Natural killer cell (primary cell): ENCODE measurements around the gene FGGY. TPM values are rescaled to one million over a fixed set of nuclear protein-coding genes. Genes with fewer than 3 reads are reported as not detected.

Experiments used
- ATAC-seq, 3 donors: fragments of 150-1000 bp in 2 of 3; fragments of 200-7000 bp in 1 of 3; cut with Tn5 transposase; 1 replicate in 1 of 3; 2 replicates in 2 of 3; pipeline ENCODE4 v1.10.0; 2021; ENCODE audit warnings: mild to moderate bottlenecking in 2 of 3, moderate library complexity in 2 of 3
- DNase-seq, 2 donors: peaks; one replicate each; pipeline versions ENCODE4 v3.0.0 to v3.0.0-alpha.2; 2013 to 2021; ENCODE audit warnings: mixed read lengths in 1 of 2
- H3K27ac ChIP-seq: one replicate; pipeline ENCODE4 v1.5.1; 2013; ENCODE audit warnings: mild to moderate bottlenecking, low read length
- H3K27me3 ChIP-seq: one replicate; pipeline ENCODE4 v1.6.1; 2013; ENCODE audit warnings: low read length; ENCODE audit not compliant: control insufficient read depth, insufficient read depth
- H3K36me3 ChIP-seq: one replicate; pipeline ENCODE4 v1.6.1; 2013; ENCODE audit warnings: low read length; ENCODE audit not compliant: control insufficient read depth, insufficient read depth
- H3K4me1 ChIP-seq: one replicate; pipeline ENCODE4 v1.6.1; 2013; ENCODE audit warnings: low read length; ENCODE audit not compliant: control insufficient read depth, insufficient read depth
- H3K4me3 ChIP-seq: one replicate; pipeline ENCODE4 v1.5.1; 2013; ENCODE audit warnings: low read length
- H3K9me3 ChIP-seq: one replicate; pipeline ENCODE4 v1.6.1; 2013; ENCODE audit warnings: low read length; ENCODE audit not compliant: control insufficient read depth, insufficient read depth
- H3K27ac Mint-ChIP-seq, 2 donors: one replicate each; pipeline ENCODE4 v1.8.0; 2022; ENCODE audit warnings: mild to moderate bottlenecking in 2 of 2, mixed read lengths in 2 of 2, moderate library complexity in 1 of 2
- H3K27me3 Mint-ChIP-seq, 2 donors: one replicate each; pipeline ENCODE4 v1.8.0; 2022; ENCODE audit warnings: low read depth in 2 of 2, mixed read lengths in 2 of 2
- H3K36me3 Mint-ChIP-seq: one replicate; pipeline ENCODE4 v1.8.0; 2022; ENCODE audit warnings: mixed read lengths
- H3K4me1 Mint-ChIP-seq, 2 donors: one replicate each; pipeline ENCODE4 v1.8.0; 2022; ENCODE audit warnings: mixed read lengths in 2 of 2
- H3K4me3 Mint-ChIP-seq: one replicate; pipeline ENCODE4 v1.8.0; 2022; ENCODE audit warnings: mild to moderate bottlenecking, moderate library complexity, mixed read lengths
- H3K9me3 Mint-ChIP-seq, 2 donors: one replicate each; pipeline ENCODE4 v1.8.0; 2022; ENCODE audit warnings: mixed read lengths in 2 of 2
- WGBS: methylation state at CpG from one replicate; pipeline ENCODE4 v1.1.7; 2013; ENCODE audit warnings: missing lambda C conversion rate; ENCODE audit not compliant: insufficient coverage; 5-methylcytosine and 5-hydroxymethylcytosine counted together
- intact Hi-C: fragments of 100-400 bp; cut with micrococcal nuclease; formaldehyde crosslinking; loops from one replicate; pipeline ENCODE4 v1.14.2; 2022
- total RNA-seq, 4 donors: library from RNA; stranded (reverse); fragments of 120-200 nt in 1 of 4; gene quantifications; one replicate each; pipeline versions ENCODE4 v1.2.3 to v1.2.4, GENCODE V29; 2013 to 2022
- TF ChIP-seq, protein P1 (sequence below): fragments of 200-600 bp; IDR thresholded peaks from one replicate; pipeline ENCODE4 v1.8.0; 2022; ENCODE audit warnings: antibody characterized with exemption

FGGY gene
- total RNA-seq, 3 donors from 2014 or later (not counting 1 experiment from before 2014, with no cell fraction given) = 21.8 to 31.5 (median 21.8) TPM

DNA sequence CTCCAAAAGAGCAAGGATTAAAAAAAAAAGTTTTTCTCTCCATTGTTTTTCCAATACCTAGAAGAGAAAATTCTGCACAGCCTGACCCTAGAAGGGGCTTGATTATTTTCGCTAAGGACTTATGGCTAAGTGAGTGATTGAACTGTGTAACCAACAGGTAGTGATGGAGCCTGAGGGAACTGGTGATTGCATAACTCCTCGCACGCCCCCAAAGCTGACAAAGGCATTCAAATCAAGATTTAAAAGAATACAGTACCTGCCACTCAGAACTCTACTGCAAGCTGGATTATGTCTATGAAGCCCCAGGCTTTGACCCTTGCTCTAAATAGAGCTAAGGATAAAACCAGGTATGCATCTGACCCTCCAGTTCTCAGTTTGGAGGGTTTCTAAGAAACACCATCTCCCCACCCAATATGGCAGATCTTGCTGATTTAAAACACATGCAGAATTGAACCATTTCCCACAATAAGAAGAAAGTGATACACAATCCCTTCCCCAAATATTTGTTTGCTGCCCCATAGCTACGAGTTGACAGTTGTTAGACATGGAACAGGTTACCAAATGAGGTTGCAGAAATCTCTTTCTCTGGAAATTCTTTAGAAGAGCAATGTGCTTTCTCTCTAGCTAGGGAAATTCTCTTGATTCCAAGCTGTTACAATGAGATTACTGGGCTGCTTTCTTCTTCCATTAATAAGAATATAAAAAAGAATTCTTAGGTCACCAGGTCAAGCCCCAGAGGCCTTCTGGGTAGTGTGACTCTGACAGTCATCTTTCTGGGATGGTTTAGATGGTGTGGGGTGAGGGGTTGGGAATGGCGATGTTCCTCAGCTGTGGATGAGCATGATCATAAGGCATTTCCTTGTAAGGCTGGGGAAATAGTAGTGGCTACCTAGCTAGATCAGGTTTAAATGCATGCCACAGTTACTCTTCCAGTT is 35.1 kb downstream of the FGGY start:
- Histone ChIP-seq H3K9me3 (no peaks in the 10 kb centered on the region), H3K27me3 (no peaks in the 10 kb centered on the region), H3K36me3 (no peaks in the 10 kb centered on the region), H3K4me3 (no peak overlapping the region), H3K27ac (no peak overlapping the region), H3K4me1 (peaks cover 10% of the 10 kb centered on the region)
- DNase-seq (no peak), ATAC-seq (no peak)
- Mint-ChIP-seq H3K4me3 (no peak overlapping the region), H3K27ac (peak overlapping the region; percentile 43 to 81), H3K27me3 (no peaks in the 10 kb centered on the region), H3K4me1 (peaks cover 18 to 32% of the 10 kb centered on the region in 2 donors), H3K9me3 (no peaks in the 10 kb centered on the region), H3K36me3 (no peaks in the 10 kb centered on the region)
- intact Hi-C loops = loop anchor here (5.0 kb wide), 1 partner anchor 40 kb away; no protein-coding TSS in a partner anchor
- WGBS = 89% methylated on average over 5 of the region's 5 CpGs
- TF ChIP-seq, protein P1, sequence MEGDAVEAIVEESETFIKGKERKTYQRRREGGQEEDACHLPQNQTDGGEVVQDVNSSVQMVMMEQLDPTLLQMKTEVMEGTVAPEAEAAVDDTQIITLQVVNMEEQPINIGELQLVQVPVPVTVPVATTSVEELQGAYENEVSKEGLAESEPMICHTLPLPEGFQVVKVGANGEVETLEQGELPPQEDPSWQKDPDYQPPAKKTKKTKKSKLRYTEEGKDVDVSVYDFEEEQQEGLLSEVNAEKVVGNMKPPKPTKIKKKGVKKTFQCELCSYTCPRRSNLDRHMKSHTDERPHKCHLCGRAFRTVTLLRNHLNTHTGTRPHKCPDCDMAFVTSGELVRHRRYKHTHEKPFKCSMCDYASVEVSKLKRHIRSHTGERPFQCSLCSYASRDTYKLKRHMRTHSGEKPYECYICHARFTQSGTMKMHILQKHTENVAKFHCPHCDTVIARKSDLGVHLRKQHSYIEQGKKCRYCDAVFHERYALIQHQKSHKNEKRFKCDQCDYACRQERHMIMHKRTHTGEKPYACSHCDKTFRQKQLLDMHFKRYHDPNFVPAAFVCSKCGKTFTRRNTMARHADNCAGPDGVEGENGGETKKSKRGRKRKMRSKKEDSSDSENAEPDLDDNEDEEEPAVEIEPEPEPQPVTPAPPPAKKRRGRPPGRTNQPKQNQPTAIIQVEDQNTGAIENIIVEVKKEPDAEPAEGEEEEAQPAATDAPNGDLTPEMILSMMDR = no peak

DNA sequence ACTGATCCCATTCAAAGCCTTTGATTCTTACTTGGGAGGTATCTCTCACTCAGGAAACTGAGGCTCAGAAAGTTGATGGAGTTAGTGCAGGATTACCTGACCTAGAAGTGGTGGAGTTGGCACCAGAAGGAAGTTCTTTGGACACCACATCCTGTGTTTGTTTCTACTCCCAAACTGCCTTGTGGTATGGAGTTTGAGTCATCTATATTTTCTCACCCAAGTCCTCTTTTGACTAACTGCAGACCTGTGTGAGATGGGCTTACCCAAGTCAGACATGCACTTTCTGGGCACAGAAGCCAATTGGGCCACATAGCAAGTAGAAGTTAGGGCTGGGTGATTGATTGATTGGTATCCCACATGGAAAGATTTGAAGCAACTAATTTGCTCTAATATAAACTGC is 36.1 kb downstream of the FGGY start:
- H3K27ac Mint-ChIP-seq = peak overlapping the region; percentile 43 to 81
- peak in 2 of 3 donors; percentile 36 to 47 for ATAC-seq
- no peaks in the 10 kb centered on the region for H3K27me3 Mint-ChIP-seq
- no peaks in the 10 kb centered on the region for H3K9me3 Mint-ChIP-seq
- Histone ChIP-seq H3K27ac (no peak overlapping the region), H3K9me3 (no peaks in the 10 kb centered on the region), H3K27me3 (no peaks in the 10 kb centered on the region), H3K4me1 (peaks cover 10% of the 10 kb centered on the region), H3K4me3 (no peak overlapping the region), H3K36me3 (no peaks in the 10 kb centered on the region)
- H3K4me3 Mint-ChIP-seq = peak overlapping the region; percentile 35
- intact Hi-C loops = loop anchor here (5.0 kb wide), 1 partner anchor 41 kb away; no protein-coding TSS in a partner anchor
- no peaks in the 10 kb centered on the region for H3K36me3 Mint-ChIP-seq
- DNase-seq = no peak
- H3K4me1 Mint-ChIP-seq = peaks cover 18 to 32% of the 10 kb centered on the region in 2 donors
- TF ChIP-seq, protein P1 = no peak

- Mint-ChIP-seq H3K4me1 (peaks cover 18 to 25% of the 10 kb centered on the region in 2 donors), H3K36me3 (no peaks in the 10 kb centered on the region), H3K27ac (peak overlapping the region; percentile 43 to 81), H3K27me3 (no peaks in the 10 kb centered on the region), H3K4me3 (peak overlapping the region; percentile 35), H3K9me3 (no peaks in the 10 kb centered on the region)
- 68% methylated on average over 2 of the region's 3 CpGs for WGBS
- Histone ChIP-seq H3K27ac (no peak overlapping the region), H3K36me3 (no peaks in the 10 kb centered on the region), H3K9me3 (no peaks in the 10 kb centered on the region), H3K27me3 (no peaks in the 10 kb centered on the region), H3K4me3 (no peak overlapping the region), H3K4me1 (peaks cover 10% of the 10 kb centered on the region)
- TF ChIP-seq, protein P1 = no peak
- ATAC-seq (peak; percentile 67 to 83 (median 82)), DNase-seq (no peak)
- intact Hi-C loops = loop anchor here (5.0 kb wide), 1 partner anchor 41 kb away; no protein-coding TSS in a partner anchor
These were observed 36.9 kb downstream of the FGGY start for GRCh38 chr1:59333626-59334277.
